GM12801 (cell line): ENCODE results near the gene BIVM.

Experiments
- CTCF ChIP-seq: IDR thresholded peaks from one replicate; pipeline ENCODE4 v1.5.1; 2011; ENCODE audit warnings: control low read depth; ENCODE audit not compliant: insufficient read length; ENCODE audit errors: extremely low read depth

Gene BIVM

GRCh38 chr13:102793611-102794355 lies 5.1 kb upstream of the BIVM start:
- TF ChIP-seq CTCF = no peak

DNA sequence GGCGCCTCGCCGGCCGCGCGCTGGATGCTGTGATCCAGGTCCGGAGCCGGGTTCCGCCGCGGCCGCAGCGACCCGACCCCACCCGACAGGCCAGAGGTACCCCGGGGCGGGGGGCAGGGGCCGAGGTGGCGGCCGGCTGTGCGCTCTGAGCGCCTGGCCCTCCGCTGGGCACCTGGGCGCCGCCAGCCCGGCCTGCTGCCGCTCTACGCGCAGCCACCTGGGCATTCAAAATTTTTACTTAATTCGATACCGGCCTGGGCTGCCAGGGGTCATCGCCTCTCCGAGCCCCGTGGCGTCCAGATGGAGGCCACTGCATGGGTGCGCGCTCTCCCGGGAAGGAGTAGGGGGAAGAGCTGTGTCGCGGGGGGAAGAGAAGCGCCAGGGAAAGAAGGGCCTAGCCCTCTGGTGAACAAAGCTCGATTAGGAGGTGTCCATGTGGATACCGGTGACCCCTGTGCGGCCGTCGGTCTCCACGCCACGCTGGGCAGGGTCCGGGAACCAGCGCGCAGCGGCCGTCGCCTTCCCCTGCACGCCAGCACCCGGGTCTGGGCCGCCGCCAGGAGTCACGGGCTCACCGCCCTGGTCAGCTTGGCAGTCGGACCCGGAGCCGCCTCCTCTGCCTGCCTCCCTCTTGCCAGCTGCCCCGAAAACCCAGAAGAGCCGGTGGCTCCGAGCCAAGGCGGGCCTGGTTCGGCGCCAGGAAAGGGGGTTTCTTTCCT lies 666 bp downstream of the BIVM start:
- no peak for TF ChIP-seq CTCF

- no peak for TF ChIP-seq CTCF
Observed at GRCh38 chr13:102800145-102801041, 1.5 kb downstream of the BIVM start.

DNA sequence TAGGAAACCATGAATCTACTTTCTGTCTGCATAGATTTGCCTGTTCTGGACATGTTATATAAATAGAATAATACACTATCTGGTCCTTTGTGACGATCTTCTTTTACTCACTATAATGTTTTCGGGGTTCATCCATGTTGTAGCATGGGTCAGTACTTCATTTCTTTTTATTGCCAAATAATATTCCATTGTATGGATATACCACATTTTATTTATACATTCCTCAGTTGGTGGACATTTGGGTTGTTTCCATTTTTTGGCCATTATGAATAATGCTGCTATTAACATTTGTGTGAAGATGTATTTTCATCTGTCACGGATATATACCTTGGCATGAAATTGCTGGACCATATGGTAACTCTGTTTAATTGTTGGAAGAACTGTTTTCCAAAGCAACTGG lies 6.8 kb downstream of the BIVM start:
- no peak for TF ChIP-seq CTCF

GRCh38 chr13:102807699-102808098 lies 8.8 kb downstream of the BIVM start:
- TF ChIP-seq CTCF = no peak

- no peak for TF ChIP-seq CTCF
Observed at GRCh38 chr13:102812611-102813287, 13.8 kb downstream of the BIVM start.
